Left colon (tissue), 2 donors: ENCODE measurements around the gene OSTN. TPM values are rescaled to one million over a fixed set of nuclear protein-coding genes. Genes with fewer than 3 reads are reported as not detected.
A peak's percentile ranks its signal among the peaks of the same experiment; 100 is the strongest.
"Not testable (repeated sequence)": the region's sequence is repeated elsewhere in the genome, so short reads cannot be mapped to it uniquely, and the experiment has no call there.

ENCODE experiments used
- ATAC-seq: fragments of 200-7000 bp; cut with Tn5 transposase; one replicate; pipeline ENCODE4 v1.9.1; 2020; ENCODE audit warnings: mild to moderate bottlenecking, moderate library complexity
- DNase-seq, 2 donors: peaks; one replicate each; pipeline ENCODE4 v3.0.0-alpha.2; 2020
- intact Hi-C, 2 donors: fragments of 100-400 bp; cut with DNase I in 1 of 2; cut with micrococcal nuclease in 1 of 2; formaldehyde crosslinking; loops; one replicate each; pipeline versions ENCODE4 v1.11.2 to v1.14.0; 2022; cut with DNase I, micrococcal nuclease
- total RNA-seq, 2 donors: library from RNA; stranded (reverse); fragmentation: NEBNext Ultra II Directional; extraction: Animal tissue kit (Norgen Biotek cat#: 25700); gene quantifications; one replicate each; pipeline ENCODE4 v1.2.1, GENCODE V29; 2021
- donor health status: DM: no; HTN: no; CAD: no.
- donor health status: DM: yes; HTN: yes; CAD: no.

Gene OSTN
- total RNA-seq, 2 donors from 2014 or later, result not detected

DNA sequence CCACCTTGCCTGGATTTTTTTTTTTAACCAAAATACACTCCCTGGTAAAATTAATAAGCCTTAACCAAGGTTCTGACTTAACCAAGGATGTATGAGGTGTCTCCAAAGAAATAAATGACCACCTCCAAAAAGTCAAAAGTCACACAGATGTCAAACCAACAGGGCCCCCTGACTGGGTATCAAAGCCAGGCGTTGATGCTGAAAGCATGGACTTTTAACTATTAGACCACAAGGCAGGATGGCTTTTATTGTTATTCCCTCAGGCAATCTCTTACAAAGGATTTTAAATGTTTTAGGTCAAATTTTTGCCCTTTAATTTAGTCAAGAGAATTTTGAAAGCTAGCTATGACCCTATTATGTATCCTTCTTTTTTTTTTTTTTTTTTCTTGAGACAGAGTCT lies 60.4 kb downstream of the OSTN start:
- intact Hi-C loops, result no loop called here
- no peak for ATAC-seq

DNA sequence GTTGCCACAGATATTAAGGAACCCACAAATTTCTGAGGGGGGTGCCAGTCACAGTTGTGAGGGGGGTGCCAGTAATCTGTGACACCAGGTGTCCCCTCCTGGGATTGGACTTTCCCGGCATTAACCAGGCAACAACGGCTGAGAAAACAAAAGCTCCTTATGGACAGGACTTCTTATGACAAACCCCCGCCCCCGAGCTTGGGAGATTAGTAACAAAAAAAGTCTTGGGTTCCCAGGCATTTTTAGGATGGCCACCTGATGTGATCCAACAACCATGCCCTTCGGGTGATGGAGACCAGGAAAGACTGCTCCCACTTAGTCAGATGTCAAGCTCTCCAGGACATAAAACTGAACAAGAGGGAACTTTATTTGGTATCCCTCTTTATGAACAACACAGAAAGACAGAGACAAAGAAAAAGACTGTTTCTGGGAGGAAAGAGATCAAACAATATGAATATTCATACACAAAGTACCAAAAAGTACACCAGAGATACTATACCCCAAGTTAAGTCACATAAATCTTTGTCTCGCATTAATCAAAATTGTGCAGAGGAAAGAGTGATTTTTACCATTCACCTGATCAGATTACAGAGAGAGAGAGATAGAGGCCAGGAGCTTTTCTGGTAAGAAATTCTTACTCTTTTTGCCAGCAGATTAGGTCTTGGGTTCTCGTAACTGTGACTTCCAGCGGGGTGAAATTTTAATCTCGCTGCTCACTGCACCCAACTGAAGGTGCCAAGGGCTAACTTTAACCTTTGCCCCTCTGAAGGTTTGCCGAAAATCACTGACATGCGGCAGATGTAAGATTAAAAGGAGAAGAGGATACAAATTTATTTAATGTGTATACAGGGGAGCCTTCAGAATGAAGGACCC lies 61.6 kb downstream of the OSTN start:
- ATAC-seq, result no peak
- DNase-seq, result no peak
- intact Hi-C loops, result no loop called here

More for the DNA sequence above, 60.4 kb downstream of the OSTN start:
- no peak for DNase-seq

DNA sequence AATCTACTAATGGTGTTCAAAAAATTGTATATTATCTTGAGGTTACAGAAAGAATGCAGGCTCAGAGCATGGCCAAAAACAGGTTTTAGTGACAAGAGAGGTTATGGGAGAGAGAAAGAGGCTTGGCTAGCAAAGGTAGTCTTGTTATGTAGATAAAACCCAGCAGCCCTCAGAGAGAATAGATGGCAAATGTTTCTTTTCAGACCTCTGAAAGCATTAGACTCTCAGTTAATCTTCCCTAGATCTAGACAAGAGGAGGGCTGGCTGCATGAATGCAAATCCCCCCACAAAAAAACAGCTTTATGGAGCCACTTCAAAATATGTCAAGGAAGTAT lies 62.2 kb downstream of the OSTN start:
- intact Hi-C loops, result no loop called here
- no peak for DNase-seq
- ATAC-seq, result no peak

DNA sequence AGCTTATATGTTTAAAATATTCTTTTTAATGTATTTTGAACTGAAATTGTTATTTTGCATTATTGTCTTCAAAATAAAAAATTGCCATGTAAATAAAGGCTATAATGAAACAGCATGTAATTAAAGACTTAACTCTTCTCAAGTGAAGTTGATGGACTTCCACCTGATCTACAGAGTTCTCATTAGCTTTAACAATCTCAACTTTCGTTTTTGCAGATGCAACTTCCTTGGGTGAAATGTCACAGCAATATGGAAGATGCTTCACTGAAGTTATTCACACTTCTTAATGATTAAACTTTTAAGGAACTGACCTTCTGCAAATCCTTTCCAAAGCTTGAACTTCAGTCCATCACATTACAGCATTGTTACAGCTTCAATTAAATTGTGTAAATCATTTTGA lies 63.6 kb downstream of the OSTN start:
- DNase-seq (no peak), ATAC-seq (no peak)
- intact Hi-C loops, result no loop called here

DNA sequence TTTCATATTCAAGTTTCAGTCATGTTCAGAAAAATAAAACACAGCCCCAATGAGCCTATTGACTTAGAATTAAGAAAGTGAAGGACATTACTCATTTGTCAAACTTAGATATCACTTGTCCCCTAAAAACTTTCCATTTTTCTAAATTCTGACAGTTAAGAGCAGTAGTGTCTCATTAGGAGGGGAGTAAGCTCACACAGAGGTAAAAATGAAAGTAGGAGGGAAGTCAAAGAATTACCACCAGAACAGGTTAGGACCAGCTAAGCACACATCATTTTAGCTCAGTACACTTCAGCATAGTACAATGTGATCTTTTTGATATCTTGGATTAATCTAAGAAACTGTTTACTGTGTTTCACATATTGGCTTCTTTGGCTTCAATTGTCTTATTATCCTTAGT lies 64.3 kb downstream of the OSTN start:
- no peak for ATAC-seq
- no peak for DNase-seq
- intact Hi-C loops, result no loop called here

DNA sequence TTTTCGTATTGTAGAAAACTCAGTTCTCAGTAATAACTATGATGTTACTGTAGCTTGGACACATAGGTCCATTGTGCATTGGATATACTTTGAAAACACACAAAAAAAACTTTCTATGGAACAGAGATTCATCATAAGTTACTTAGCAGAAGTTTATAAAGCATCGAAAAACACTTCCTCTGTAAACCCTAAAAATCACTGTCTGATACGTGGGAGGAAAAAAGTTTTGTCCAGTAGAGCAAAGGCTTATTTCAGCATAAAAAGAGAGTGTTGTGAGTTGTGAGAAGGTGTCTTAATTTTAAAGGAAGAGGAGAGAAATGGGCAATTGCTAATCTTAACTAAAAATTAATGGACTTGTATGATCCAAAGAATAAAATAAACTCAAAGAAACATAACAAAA lies 64.8 kb downstream of the OSTN start:
- intact Hi-C loops, result no loop called here

DNA sequence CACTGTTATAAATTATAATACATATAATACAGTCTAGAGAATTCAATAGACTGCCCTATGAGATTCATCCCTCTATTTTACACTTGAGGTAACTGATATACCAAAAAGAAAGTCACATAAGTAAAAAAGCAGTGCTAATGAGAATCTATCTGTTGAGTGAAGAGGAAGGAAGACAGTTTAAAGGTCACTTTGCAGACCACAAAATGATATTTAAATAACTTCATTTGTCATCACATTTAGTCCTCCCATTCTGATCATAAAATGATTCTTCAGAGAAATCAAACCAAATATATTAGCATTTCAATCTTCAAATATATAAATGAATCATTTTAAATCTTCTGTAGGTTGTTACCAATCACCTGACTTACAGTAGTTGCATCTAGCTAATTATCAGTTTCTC lies 69.7 kb downstream of the OSTN start:
- DNase-seq (no peak), ATAC-seq (no peak)
- intact Hi-C loops, result no loop called here

More for the DNA sequence above, 64.8 kb downstream of the OSTN start:
- ATAC-seq, result no peak
- DNase-seq, result no peak

DNA sequence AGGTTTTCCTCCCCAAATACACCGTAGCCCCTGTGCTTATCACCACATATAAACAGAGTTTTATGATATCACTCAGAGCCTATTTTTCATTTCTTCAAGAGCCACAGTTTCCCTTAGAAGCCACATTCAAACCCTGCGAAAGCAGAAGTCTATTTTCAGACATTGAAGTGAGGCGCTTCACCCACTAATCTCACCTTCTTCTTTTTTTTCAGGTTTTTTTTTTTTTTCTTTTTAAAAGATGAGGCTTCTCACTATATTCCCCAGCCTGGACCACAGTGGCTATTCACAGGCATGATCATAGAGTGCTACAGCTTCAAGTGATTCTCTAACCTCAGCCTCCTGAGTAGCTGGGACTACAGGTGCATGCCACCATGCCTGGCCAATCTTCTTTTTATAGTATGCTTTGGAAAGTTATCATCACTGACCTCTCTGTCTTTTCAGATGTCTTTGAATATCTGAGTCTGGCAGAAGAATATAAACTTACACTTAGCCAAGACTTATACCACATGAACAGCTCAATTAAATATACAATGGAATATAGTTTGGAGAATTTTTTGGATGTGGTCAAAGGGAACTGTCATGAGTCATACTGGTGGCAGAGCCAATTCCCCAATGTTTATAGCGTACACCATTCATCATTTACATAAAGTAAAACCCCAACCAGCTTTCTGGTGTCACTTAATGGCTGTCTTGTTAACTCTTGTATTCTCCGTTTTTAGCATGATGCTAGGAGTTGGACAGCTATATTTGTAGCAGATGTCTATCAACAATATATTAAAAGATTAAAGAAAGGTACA lies 70.4 kb downstream of the OSTN start:
- intact Hi-C loops, result no loop called here
- DNase-seq, result no peak
- ATAC-seq, result no peak

DNA sequence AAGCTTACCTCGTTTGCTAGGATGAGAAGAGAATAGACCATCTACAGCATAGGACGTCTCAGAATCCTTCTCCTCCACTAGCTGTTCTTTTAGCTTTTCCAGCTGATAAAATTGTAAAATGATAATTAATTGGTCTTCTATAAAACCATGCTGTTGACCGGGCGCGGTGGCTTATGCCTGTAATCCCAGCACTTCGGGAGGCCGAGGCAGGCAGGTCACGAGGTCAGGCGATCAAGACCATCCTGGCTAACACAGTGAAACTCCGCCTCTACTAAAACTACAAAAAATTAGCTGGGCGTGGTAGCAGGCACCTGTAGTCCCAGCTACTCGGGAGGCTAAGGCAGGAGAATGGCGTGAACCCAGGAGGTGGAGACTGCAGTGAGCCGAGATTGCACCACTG lies 76.2 kb downstream of the OSTN start:
- DNase-seq, intact Hi-C loops, ATAC-seq: not testable (repeated sequence)

DNA sequence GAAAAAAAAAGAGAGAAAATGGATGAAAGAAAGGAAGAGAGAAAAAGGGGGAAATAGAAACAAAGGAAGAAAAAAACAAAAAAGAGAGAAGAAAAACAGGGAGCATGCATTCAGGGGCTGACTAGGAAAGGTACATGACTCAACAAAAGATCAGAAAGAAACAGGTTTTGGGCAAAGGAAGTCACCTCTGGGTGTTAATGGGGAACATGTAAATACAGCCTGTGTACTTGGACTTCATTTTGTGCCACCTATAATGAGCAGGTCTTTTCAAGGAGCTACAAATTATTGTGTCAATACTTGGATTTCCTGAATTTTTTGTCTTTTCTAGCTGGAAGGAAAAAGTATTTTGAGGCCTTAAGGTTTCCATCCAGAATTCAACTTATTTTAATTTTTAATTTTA lies 76.7 kb downstream of the OSTN start:
- DNase-seq (no peak), ATAC-seq (no peak)
- intact Hi-C loops, result no loop called here

DNA sequence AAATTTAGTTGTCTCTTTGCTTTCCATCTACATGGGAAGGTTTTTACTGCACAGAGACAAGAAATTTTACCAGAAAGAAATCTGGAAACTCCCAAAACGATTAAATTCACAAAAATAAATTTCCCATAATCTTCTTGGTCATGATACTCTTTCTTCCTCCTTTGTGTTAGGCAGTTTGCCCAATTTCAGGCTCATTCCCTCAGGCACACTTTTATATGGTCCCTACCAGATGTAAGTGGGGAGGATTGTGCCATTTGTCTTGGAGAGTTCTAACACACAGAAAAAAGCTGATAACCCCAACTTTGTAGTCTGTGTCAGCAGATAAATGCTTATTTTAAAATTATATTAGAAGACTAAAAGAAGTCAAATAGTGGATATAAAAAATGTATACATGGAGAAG lies 81.1 kb downstream of the OSTN start:
- no peak for ATAC-seq
- intact Hi-C loops, result no loop called here
- no peak for DNase-seq

DNA sequence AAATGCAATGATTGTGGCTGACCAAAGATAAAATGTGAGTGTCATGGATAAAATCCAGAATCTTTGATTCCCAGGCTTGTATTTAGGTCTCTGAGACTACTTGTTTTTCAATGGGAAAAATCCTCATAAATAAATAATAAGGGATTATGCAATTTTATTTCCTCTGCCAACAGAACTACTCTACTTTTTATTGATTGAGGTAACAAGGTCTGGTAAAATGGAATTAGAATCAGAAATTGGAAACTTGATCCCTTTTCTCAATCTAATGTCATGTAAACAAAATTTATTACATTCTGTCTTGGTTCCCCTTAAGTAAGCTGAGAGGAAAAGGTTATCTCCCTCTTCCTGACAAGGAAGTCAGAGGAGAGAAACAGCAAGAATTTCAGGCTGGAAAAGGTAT lies 81.8 kb downstream of the OSTN start:
- DNase-seq, result no peak
- no peak for ATAC-seq
- intact Hi-C loops, result no loop called here

DNA sequence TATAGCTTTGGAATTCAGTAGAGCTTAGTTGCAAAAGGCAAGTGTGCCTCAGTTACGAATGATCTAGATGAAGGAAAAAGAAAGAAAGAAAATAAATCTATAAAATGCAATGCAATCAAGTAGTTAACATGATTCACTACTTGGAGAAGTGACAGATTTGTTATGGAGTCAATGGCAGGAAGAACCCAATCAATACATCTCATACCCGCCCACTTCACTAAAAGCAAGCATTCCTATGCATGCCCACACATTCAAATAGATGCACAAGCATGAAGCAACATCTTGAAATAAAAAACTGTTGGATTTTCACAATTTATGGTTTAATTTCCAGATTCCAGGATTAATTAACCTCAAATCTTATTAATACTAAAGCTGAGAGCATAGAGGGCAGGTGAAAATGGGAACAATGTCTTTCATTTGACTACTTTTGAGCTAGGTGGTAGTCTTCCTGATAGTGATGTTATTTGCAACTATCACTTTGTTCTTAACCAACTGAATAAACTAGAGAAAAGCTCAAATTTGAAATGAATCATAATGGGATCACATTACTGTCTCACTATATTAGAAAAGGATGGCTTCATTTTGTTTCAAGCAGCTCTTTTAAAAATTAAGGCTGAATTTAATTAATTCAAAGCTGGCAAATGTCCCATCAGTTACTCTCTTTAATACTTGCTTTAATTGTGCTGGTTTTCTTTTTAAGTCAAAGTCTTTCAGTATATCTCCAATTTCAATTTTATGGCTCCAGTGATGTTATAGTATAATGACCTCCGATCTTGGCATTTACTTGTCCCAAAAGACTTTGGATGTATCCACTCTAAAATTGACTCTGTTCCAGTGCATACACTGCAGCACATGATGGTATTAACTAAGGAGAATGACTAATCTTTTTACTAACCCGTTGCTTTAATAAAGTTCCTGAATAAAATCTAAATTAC lies 83.5 kb downstream of the OSTN start:
- ATAC-seq (no peak), DNase-seq (no peak)
- intact Hi-C loops, result no loop called here

DNA sequence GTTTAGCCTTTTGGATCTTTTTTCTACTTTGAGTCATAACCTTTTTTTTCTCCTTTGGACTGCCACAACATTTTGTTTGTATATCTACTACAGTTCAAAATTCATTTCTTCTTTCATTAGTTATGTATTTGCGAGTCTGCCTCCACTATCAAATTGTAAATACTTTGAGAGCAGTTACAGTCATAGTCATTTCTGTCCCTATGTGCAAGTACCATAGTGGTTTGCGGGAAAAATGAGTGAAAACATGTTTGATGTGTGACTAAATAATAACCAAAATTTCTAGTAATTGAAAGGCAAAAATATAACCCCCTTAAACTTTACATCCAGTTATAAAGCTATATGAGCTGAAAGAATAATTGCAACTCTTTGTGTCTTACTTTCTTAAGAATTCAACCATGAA lies 84.4 kb downstream of the OSTN start:
- ATAC-seq (no peak), DNase-seq (no peak)
- intact Hi-C loops, result no loop called here

DNA sequence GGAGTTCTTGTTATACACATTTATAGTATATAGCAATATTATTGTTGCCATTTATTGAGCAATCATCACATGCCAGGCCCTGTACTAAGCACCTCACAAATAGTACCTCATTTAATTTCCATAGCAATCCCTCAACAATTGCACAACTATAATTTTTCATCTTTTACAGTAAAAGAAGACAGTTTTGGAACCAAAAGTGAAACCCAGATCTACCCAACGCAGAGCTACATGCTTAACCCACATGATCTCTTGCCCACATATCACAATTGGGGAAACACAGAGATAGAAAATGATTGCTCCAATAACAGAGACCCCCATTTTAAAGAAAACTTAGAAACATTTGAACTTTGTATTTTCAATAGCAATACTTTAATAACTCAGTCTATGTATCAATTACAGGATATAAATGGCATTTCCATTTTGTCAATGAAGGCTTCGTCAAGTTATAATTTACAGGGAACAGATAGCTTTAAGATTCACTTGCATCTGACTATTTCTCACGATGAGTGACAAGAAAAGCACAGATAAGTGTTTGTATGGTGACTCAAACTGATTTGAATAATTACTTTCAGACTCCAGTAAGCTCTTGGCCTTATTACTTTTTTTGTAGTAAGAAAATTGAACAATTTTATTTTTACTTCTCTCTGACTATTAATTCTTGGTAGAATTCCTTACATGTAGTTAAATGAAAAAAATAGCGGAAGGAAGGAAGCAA lies 91.4 kb downstream of the OSTN start:
- DNase-seq (no peak), ATAC-seq (no peak)
- intact Hi-C loops, result no loop called here

DNA sequence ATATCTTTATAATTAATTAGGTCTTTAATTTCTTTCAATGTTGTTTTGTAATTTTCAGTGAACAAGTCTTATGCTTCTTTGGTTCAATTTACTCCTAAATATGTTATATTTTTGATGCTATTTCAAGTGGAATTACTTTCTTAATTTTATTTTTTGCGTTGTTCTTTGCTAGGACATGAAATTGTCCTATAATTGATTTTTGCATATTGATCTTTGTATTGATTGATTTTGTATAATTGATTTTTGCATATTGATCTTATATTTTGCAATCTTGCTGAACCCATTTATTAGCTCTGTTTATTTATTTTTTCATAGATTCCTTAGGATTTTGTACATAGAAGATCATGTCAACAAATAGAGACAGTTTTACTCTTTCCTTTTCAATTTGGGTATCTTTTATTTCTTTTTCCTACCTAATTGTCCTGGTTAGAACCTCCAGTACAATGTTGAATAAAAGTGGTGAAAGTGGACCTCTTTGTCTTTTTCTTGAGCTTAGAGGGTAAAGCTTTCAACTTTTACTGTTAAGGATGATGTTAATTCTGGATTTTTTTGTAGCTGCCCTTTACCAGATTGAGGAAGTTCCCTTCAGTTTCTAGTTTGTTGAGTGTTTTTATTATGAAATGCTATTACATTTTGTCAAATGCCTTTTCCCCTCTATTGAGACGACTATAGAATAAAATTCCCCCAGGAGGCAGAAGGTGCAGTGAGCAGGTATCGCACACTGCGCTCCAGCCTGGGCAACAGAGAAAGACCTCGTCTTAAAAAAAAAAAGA lies 93.4 kb downstream of the OSTN start:
- no peak for DNase-seq
- no peak for ATAC-seq
- intact Hi-C loops, result no loop called here

DNA sequence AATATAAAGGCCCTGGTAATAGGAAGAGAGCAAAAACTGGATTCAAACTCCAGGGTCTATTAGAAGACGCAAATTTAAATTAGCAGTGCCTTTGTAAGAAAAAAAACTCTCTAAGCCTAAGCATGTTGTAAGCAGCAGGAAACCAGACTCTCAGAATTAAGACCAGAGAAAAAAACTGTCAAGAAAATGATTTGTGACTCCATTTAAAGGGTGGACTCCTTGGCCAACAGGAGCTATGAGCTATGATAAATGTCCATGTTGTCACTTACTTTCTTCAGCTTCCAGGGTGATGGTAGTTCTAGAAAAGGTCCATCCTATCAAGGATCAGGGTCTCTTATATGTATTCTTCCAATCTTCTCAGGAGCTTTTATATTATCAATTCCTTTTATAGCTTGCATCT lies 95.2 kb downstream of the OSTN start:
- intact Hi-C loops, result no loop called here
- ATAC-seq, result no peak
- no peak for DNase-seq

DNA sequence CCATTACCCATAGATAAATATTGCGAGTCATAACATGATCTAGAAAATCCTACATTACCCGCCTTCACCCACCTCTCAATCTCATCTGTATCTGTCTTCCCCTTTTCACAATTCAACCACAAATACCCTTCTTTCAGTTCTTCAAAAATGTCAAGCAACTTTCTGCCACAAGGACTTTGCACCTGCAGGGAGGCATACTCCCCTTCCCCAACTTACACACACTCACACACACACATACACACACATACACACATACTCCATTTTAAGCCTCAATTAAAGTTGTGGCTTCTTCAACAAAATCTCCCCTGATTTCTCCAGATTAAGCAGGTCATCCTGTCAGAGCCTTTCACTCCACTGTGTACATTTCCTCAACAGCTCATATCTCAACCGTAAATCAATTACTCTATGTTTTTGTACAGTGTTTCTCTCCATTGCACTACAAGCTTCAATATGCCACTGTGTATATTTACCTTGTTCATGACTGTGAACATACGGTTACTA lies 97.0 kb downstream of the OSTN start:
- intact Hi-C loops, result no loop called here
- DNase-seq (no peak), ATAC-seq (peak; percentile 34)
